Activated CD8-positive, alpha-beta memory T cell treated with anti-CD3 and anti-CD28 coated beads for 1 hour (primary cell): ENCODE results near the gene DNAJB12.
"Not testable (repeated sequence)": the region's sequence is repeated elsewhere in the genome, so short reads cannot be mapped to it uniquely, and the experiment has no call there.

ENCODE experiments used
- DNase-seq, 2 donors: peaks; one replicate each; pipeline ENCODE4 v3.0.0-alpha.2; 2020; ENCODE audit warnings: low read depth in 1 of 2; ENCODE audit errors: extremely low read depth in 1 of 2

Gene DNAJB12

GRCh38 chr10:72318418-72319262 lies 36.1 kb downstream of the DNAJB12 start:
- DNase-seq, result no peak

GRCh38 chr10:72316748-72317435 lies 37.8 kb downstream of the DNAJB12 start:
- no peak for DNase-seq

GRCh38 chr10:72316386-72316700 lies 38.4 kb downstream of the DNAJB12 start:
- DNase-seq, result no peak

- DNase-seq, result no peak
Observed at GRCh38 chr10:72315611-72316385, 38.9 kb downstream of the DNAJB12 start.

GRCh38 chr10:72315054-72315453 lies 39.7 kb downstream of the DNAJB12 start:
- DNase-seq, result no peak

GRCh38 chr10:72314263-72314662 lies 40.5 kb downstream of the DNAJB12 start:
- DNase-seq, result no peak

GRCh38 chr10:72312865-72313391 lies 41.8 kb downstream of the DNAJB12 start:
- no peak for DNase-seq

GRCh38 chr10:72311667-72312066 lies 43.1 kb downstream of the DNAJB12 start:
- no peak for DNase-seq

GRCh38 chr10:72310636-72311035 lies 44.1 kb downstream of the DNAJB12 start:
- no peak for DNase-seq

GRCh38 chr10:72310241-72310633 lies 44.5 kb downstream of the DNAJB12 start:
- no peak for DNase-seq

- no peak for DNase-seq
Observed at GRCh38 chr10:72309290-72310240, 45.2 kb downstream of the DNAJB12 start.

GRCh38 chr10:72308320-72308987 lies 46.3 kb downstream of the DNAJB12 start:
- DNase-seq, result no peak

- not testable (repeated sequence) for DNase-seq
Observed at GRCh38 chr10:72307711-72308110, 47.0 kb downstream of the DNAJB12 start.

- no peak for DNase-seq
Observed at GRCh38 chr10:72306215-72306760, 48.4 kb downstream of the DNAJB12 start.

- no peak for DNase-seq
Observed at GRCh38 chr10:72303424-72304128, 51.1 kb downstream of the DNAJB12 start.

GRCh38 chr10:72298592-72299519 lies 55.9 kb downstream of the DNAJB12 start:
- DNase-seq, result no peak

GRCh38 chr10:72297805-72298591 lies 56.7 kb downstream of the DNAJB12 start:
- DNase-seq, result peak; percentile 73 to 79
